Transverse colon (tissue), 4 donors: ENCODE measurements around the gene GLI1. TPM values are rescaled to one million over a fixed set of nuclear protein-coding genes. Genes with fewer than 3 reads are reported as not detected.

ENCODE experiments used
- DNase-seq: peaks from one replicate; pipeline ENCODE4 v3.0.0-alpha.2; 2019
- H3K27ac ChIP-seq, 4 donors: fragments of 200-600 bp; sonication (generic); 2 replicates each; pipeline ENCODE4 v1.5.1; 2016 to 2018; ENCODE audit warnings: inconsistent platforms in 4 of 4
- H3K27me3 ChIP-seq: fragments of 200-600 bp; sonication (generic); 2 replicates; pipeline ENCODE4 v1.5.1; 2017; ENCODE audit warnings: inconsistent platforms
- H3K36me3 ChIP-seq, 4 donors: fragments of 200-600 bp; sonication (generic); 2 replicates each; pipeline ENCODE4 v1.5.1; 2017 to 2019; ENCODE audit warnings: inconsistent platforms in 4 of 4
- H3K4me1 ChIP-seq, 4 donors: fragments of 200-600 bp; sonication (generic); 2 replicates each; pipeline ENCODE4 v1.5.1; 2017 to 2020; ENCODE audit warnings: inconsistent platforms in 4 of 4
- H3K4me3 ChIP-seq, 4 donors: fragments of 200-600 bp; sonication (generic); 1 replicate in 1 of 4; 2 replicates in 3 of 4; pipeline versions ENCODE4 v1.5.1 to v1.6.1; 2017 to 2019; ENCODE audit warnings: inconsistent platforms in 4 of 4
- H3K9me3 ChIP-seq, 2 donors: fragments of 200-600 bp; sonication (generic); 2 replicates each; pipeline ENCODE4 v1.5.1; 2017 to 2019; ENCODE audit warnings: inconsistent platforms in 2 of 2
- CTCF ChIP-seq, 5 experiments: fragments of 200-600 bp in 3 of 5; fragments of 450-650 bp in 2 of 5; sonication (generic) in 3 of 5; IDR thresholded peaks; 1 replicate in 2 of 5; 2 replicates in 3 of 5; pipeline ENCODE4 v1.5.1; 2016 to 2017; ENCODE audit warnings: antibody characterized with exemption in 5 of 5, inconsistent platforms in 3 of 5, mild to moderate bottlenecking in 2 of 5, moderate library complexity in 1 of 5
- EP300 ChIP-seq: sonication (generic); formaldehyde crosslinking; IDR thresholded peaks from one replicate; pipeline ENCODE4 v1.6.1; 2017; ENCODE audit warnings: antibody characterized with exemption, low read depth
- POLR2A ChIP-seq: fragments of 450-650 bp; IDR thresholded peaks from one replicate; pipeline ENCODE4 v1.6.1; 2016; ENCODE audit warnings: antibody characterized with exemption, mild to moderate bottlenecking, moderate library complexity
- POLR2AphosphoS5 ChIP-seq, 3 donors: sonication (generic); formaldehyde crosslinking; IDR thresholded peaks; one replicate each; pipeline ENCODE4 v1.6.1; 2016; ENCODE audit warnings: antibody characterized with exemption in 3 of 3
- WGBS, 2 donors: methylation state at CpG; one replicate each; pipeline ENCODE4 v1.1.5; 2018; ENCODE audit warnings: low coverage in 1 of 2; 5-methylcytosine and 5-hydroxymethylcytosine counted together
- in situ Hi-C, 4 donors: fragments of 200-750 bp; cut with MboI; loops; one replicate each; pipeline versions ENCODE4 v1.15.0 to v1.15.1; 2017; ENCODE audit warnings: low sequenced_read_pairs in 3 of 4, low pct_ligation_motif_present in 1 of 4, low pct_unique_long_range_greater_than_20kb in 1 of 4
- intact Hi-C: fragments of 100-400 bp; cut with DNase I; formaldehyde crosslinking; loops from one replicate; pipeline ENCODE4 v1.15.1; 2023; ENCODE audit warnings: low total_unique reads
- total RNA-seq, 4 donors: library from RNA; depleted of rRNA; stranded (reverse); fragments of >200 nt; gene quantifications; one replicate each; pipeline ENCODE4 v1.1.0, GENCODE V29; 2016

The GLI1 gene
- total RNA-seq, 4 donors from 2014 or later, result 0.41 to 1.2 (median 0.79) TPM; not detected in 1

- WGBS, 2 donors, result 0 to 3% methylated on average over 3 to 6 of the region's 6 CpGs
- Histone ChIP-seq H3K27me3 (peaks cover 23% of the 10 kb centered on the region), H3K9me3 (no peaks in the 10 kb centered on the region), H3K27ac (peak overlapping the region; percentile 84 to 88 (median 88)), H3K4me1 (peaks cover 19 to 46% (median 31%) of the 10 kb centered on the region in 4 donors), H3K36me3 (no peaks in the 10 kb centered on the region), H3K4me3 (peak overlapping the region in 3 of 4 donors; percentile 37 to 84 (median 56))
- in situ Hi-C loops, result no loop called here
- no peak for DNase-seq
- TF ChIP-seq CTCF (IDR thresholded peaks at IDR 0.05) (no peak), EP300 (no peak), POLR2A (no peak), POLR2AphosphoS5 (IDR thresholded peaks at IDR 0.05) (no peak)
- intact Hi-C loops, result no loop called here
These were observed 841 bp downstream of the GLI1 start for GRCh38 chr12:57460468-57460784.

- Histone ChIP-seq H3K4me1 (peaks cover 19 to 42% (median 31%) of the 10 kb centered on the region in 4 donors), H3K4me3 (peak overlapping the region in 3 of 4 donors; percentile 26 to 84 (median 56)), H3K27me3 (peaks cover 23% of the 10 kb centered on the region), H3K9me3 (no peaks in the 10 kb centered on the region), H3K27ac (peak overlapping the region; percentile 84 to 88 (median 88)), H3K36me3 (no peaks in the 10 kb centered on the region)
- TF ChIP-seq CTCF (IDR thresholded peaks at IDR 0.05), result no peak
- TF ChIP-seq POLR2A, result no peak
- no peak for TF ChIP-seq POLR2AphosphoS5 (IDR thresholded peaks at IDR 0.05)
- no peak for TF ChIP-seq EP300
- WGBS, 2 donors, result 4% methylated on average over 19 of the region's 19 CpGs; no CpG with 5 or more reads in 1 of the 2 donors
- intact Hi-C loops (no loop called here), in situ Hi-C loops (no loop called here)
- no peak for DNase-seq
These were observed 1.3 kb downstream of the GLI1 start for GRCh38 chr12:57460841-57461275.

- in situ Hi-C loops (no loop called here), intact Hi-C loops (no loop called here)
- Histone ChIP-seq H3K27ac (peak overlapping the region; percentile 84 to 88 (median 88)), H3K27me3 (peaks cover 23% of the 10 kb centered on the region), H3K36me3 (no peaks in the 10 kb centered on the region), H3K4me1 (peaks cover 19 to 40% (median 31%) of the 10 kb centered on the region in 4 donors), H3K4me3 (peak overlapping the region; percentile 26 to 84 (median 52)), H3K9me3 (no peaks in the 10 kb centered on the region)
- TF ChIP-seq EP300, result no peak
- peak; percentile 28 for TF ChIP-seq POLR2A
- 1 to 2% methylated on average over 7 to 30 of the region's 32 CpGs for WGBS, 2 donors
- DNase-seq, result peak; percentile 78
These were observed 1.8 kb downstream of the GLI1 start for GRCh38 chr12:57461276-57461916.

- H3K27me3 ChIP-seq, result peaks cover 23% of the 10 kb centered on the region
- 1 to 5% methylated on average over 4 to 9 of the region's 9 CpGs for WGBS, 2 donors
- no peaks in the 10 kb centered on the region for H3K36me3 ChIP-seq
- H3K4me1 ChIP-seq, result peaks cover 19 to 40% (median 31%) of the 10 kb centered on the region in 4 donors
- no peak for DNase-seq
- H3K9me3 ChIP-seq, result no peaks in the 10 kb centered on the region
- TF ChIP-seq EP300, result no peak
- TF ChIP-seq POLR2AphosphoS5 (IDR thresholded peaks at IDR 0.05), result no peak
- TF ChIP-seq CTCF (IDR thresholded peaks at IDR 0.05), result no peak
- no peak for TF ChIP-seq POLR2A
- H3K4me3 ChIP-seq, result peak overlapping the region; percentile 26 to 84 (median 52)
- peak overlapping the region; percentile 84 to 88 (median 88) for H3K27ac ChIP-seq
- in situ Hi-C loops (no loop called here), intact Hi-C loops (no loop called here)
These were observed 2.3 kb downstream of the GLI1 start for GRCh38 chr12:57461917-57462250.
